MM.1S (cell line): ENCODE results near the gene DNPEP.

Source experiments
- DNase-seq: peaks from one replicate; pipeline ENCODE4 v3.0.0-alpha.2; 2015
- H2AFZ ChIP-seq: fragments of 300-600 bp; sonication (generic); 2 replicates; pipeline ENCODE4 v1.6.0; 2016; ENCODE audit warnings: antibody characterized with exemption, low read length
- H3F3A ChIP-seq: fragments of 300-600 bp; sonication (generic); 2 replicates; pipeline ENCODE4 v1.6.1; 2016; ENCODE audit warnings: mild to moderate bottlenecking, antibody characterized with exemption, low read length, moderate library complexity, mixed read lengths; ENCODE audit not compliant: insufficient read depth
- H3K27ac ChIP-seq: fragments of 300-600 bp; sonication (generic); 2 replicates; pipeline ENCODE4 v1.5.1; 2016; ENCODE audit warnings: mild to moderate bottlenecking, low read length
- H3K27me3 ChIP-seq: fragments of 300-600 bp; sonication (generic); replicated peaks from 2 replicates; pipeline ENCODE4 v1.6.0; 2016; ENCODE audit warnings: low read length; ENCODE audit not compliant: insufficient read depth
- H3K36me3 ChIP-seq: fragments of 300-600 bp; sonication (generic); replicated peaks from 2 replicates; pipeline ENCODE4 v1.6.1; 2016; ENCODE audit warnings: mild to moderate bottlenecking, low read length, mixed read lengths; ENCODE audit not compliant: insufficient read depth
- H3K4me1 ChIP-seq: fragments of 300-600 bp; sonication (generic); 2 replicates; pipeline ENCODE4 v1.6.1; 2016; ENCODE audit warnings: low read length, mixed read lengths
- H3K4me2 ChIP-seq: fragments of 300-600 bp; sonication (generic); 2 replicates; pipeline ENCODE4 v1.6.0; 2016; ENCODE audit warnings: low read depth, low read length
- H3K4me3 ChIP-seq: fragments of 300-600 bp; sonication (generic); 2 replicates; pipeline ENCODE4 v1.5.1; 2016; ENCODE audit warnings: low read length, mixed read lengths
- H3K79me2 ChIP-seq: fragments of 300-600 bp; sonication (generic); 2 replicates; pipeline ENCODE4 v1.6.1; 2016; ENCODE audit warnings: mixed run types, low read length, mixed read lengths
- H3K9ac ChIP-seq: fragments of 300-600 bp; sonication (generic); 2 replicates; pipeline ENCODE4 v1.6.1; 2016; ENCODE audit warnings: low read length, mixed read lengths
- H3K9me2 ChIP-seq: fragments of 300-600 bp; sonication (generic); replicated peaks from 2 replicates; pipeline ENCODE4 v1.6.1; 2016; ENCODE audit warnings: mild to moderate bottlenecking, low read length, mixed read lengths; ENCODE audit not compliant: insufficient read depth
- H3K9me3 ChIP-seq: fragments of 300-600 bp; sonication (generic); replicated peaks from 2 replicates; pipeline ENCODE4 v1.6.1; 2016; ENCODE audit warnings: mild to moderate bottlenecking, low read length, mixed read lengths; ENCODE audit not compliant: insufficient read depth
- H4K20me1 ChIP-seq: fragments of 300-600 bp; sonication (generic); 2 replicates; pipeline ENCODE4 v1.6.1; 2016; ENCODE audit warnings: mild to moderate bottlenecking, low read length, moderate library complexity, mixed read lengths; ENCODE audit not compliant: insufficient read depth
- CTCF ChIP-seq: fragments of 300-600 bp; sonication (generic); IDR thresholded peaks from 2 replicates; pipeline ENCODE4 v1.5.1; 2016; ENCODE audit warnings: antibody characterized with exemption, low read length, mixed read lengths
- EZH2 ChIP-seq: fragments of 300-600 bp; sonication (generic); optimal IDR thresholded peaks from 2 replicates; pipeline ENCODE3; 2017; ENCODE audit warnings: low read depth, mild to moderate bottlenecking, antibody characterized with exemption, low read length, mixed read lengths
- EZH2phosphoT487 ChIP-seq: fragments of 300-600 bp; sonication (generic); IDR thresholded peaks from 2 replicates; pipeline ENCODE4 v1.6.1; 2018; ENCODE audit warnings: antibody characterized with exemption, low read length

Gene DNPEP

GRCh38 chr2:219426534-219427136, 38.9 kb upstream of the DNPEP start:
- Histone ChIP-seq H4K20me1 (no peaks in the 10 kb centered on the region), H3K79me2 (no peaks in the 10 kb centered on the region), H3K9me2 (no peaks in the 10 kb centered on the region), H3K4me2 (no peak overlapping the region), H3F3A (no peaks in the 10 kb centered on the region), H2AFZ (no peak overlapping the region), H3K36me3 (no peaks in the 10 kb centered on the region), H3K27me3 (peaks cover 37% of the 10 kb centered on the region), H3K4me3 (no peak overlapping the region), H3K4me1 (no peaks in the 10 kb centered on the region), H3K27ac (no peak overlapping the region), H3K9me3 (no peaks in the 10 kb centered on the region), H3K9ac (no peak overlapping the region)
- no peak for TF ChIP-seq CTCF
- TF ChIP-seq EZH2: no peak
- no peak for TF ChIP-seq EZH2phosphoT487
- DNase-seq: no peak

GRCh38 chr2:219426068-219426443, 38.3 kb upstream of the DNPEP start:
- Histone ChIP-seq H4K20me1 (no peaks in the 10 kb centered on the region), H2AFZ (no peak overlapping the region), H3K9ac (no peak overlapping the region), H3K4me2 (no peak overlapping the region), H3K36me3 (no peaks in the 10 kb centered on the region), H3K9me3 (no peaks in the 10 kb centered on the region), H3K27me3 (peaks cover 37% of the 10 kb centered on the region), H3F3A (no peaks in the 10 kb centered on the region), H3K4me1 (no peaks in the 10 kb centered on the region), H3K9me2 (no peaks in the 10 kb centered on the region), H3K4me3 (no peak overlapping the region), H3K79me2 (no peaks in the 10 kb centered on the region), H3K27ac (no peak overlapping the region)
- no peak for DNase-seq
- no peak for TF ChIP-seq EZH2
- TF ChIP-seq EZH2phosphoT487: no peak
- no peak for TF ChIP-seq CTCF

GRCh38 chr2:219425238-219426067, 37.7 kb upstream of the DNPEP start:
- Histone ChIP-seq H3K4me2 (no peak overlapping the region), H3K27ac (no peak overlapping the region), H3K27me3 (peaks cover 37% of the 10 kb centered on the region), H3F3A (no peaks in the 10 kb centered on the region), H3K79me2 (no peaks in the 10 kb centered on the region), H3K9ac (no peak overlapping the region), H3K9me3 (no peaks in the 10 kb centered on the region), H2AFZ (no peak overlapping the region), H3K4me3 (no peak overlapping the region), H4K20me1 (no peaks in the 10 kb centered on the region), H3K9me2 (no peaks in the 10 kb centered on the region), H3K36me3 (no peaks in the 10 kb centered on the region), H3K4me1 (no peaks in the 10 kb centered on the region)
- TF ChIP-seq EZH2phosphoT487 (no peak), EZH2 (no peak), CTCF (no peak)
- DNase-seq: no peak
